HG03571 (cell line): ENCODE data around the gene EIF2S2.

Experiments
- ATAC-seq: cut with Tn5 transposase; IDR thresholded peaks from one replicate; pipeline ENCODE4 v1.9.1; 2021; ENCODE audit not compliant: unreplicated experiment

Gene EIF2S2

DNA sequence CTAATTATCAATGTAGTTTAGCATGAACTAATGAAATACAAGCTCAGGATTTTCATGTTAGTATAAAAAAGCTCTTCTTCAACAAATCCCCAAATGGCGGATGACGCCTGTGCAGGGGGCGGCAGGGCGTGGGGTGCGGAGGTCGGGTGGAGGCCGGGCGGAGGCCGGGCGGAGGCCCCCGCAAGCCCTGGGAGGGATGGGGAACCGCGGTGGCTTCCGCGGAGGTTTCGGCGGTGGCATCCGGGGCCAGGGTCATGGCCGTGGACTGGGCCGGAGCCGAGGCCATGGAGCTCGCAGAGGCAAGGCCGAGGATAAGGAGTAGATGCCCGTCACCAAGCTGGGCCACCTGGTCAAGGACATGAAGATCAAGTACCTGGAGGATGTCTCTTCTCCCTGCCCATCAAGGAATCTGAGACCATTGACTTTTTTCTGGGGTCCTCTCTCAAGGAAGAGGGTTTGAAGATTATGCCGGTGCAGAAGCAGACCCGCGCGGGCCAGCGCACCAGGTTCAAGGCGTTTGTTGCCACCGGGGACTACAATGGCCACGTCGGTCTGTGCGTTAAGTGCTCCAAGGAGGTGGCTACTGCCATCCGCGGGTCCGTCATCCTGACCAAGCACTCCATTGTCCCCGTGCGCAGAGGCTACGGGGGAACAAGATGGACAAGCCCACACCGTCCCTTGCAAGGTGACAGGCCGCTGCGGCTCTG is 10.4 kb upstream of the EIF2S2 start:
- no peak for ATAC-seq

DNA sequence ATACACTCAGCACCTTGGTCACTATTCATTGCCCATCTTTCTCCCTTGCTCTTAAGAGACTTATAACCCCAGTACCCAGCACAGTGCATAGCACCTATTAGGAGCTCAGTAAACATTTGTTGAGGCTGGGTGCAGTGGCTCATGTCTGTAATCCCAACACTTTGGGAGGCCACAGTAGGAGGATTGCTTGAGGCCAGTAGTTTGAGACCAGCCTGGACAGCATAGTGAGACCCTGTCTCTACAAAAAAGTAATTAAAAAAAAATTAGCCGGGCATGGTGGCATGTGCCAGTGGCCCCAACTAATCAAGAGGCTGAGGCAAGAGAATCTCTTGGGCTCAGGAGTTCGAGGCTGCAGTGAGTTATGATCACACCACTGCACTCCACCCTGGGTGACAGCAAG is 8.2 kb upstream of the EIF2S2 start:
- ATAC-seq = no peak

DNA sequence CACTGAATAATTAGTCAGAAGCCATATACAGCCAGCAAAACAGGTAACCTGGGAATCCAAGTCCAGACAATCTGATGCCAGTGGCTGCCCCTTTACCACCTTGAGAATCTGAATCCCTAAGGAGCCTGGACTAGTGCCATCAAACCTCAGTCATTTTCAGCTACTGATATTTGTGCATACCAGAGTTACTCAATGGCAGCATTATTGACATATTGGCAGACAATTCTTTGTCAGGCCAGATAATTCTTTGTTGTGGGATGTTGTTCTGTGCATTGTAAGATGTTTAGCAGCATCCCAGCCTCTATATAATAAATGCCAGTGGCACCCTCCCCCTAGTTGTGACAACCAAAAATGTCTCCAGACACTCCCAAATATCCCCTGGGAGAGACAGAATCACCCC is 3.2 kb upstream of the EIF2S2 start:
- ATAC-seq = no peak

DNA sequence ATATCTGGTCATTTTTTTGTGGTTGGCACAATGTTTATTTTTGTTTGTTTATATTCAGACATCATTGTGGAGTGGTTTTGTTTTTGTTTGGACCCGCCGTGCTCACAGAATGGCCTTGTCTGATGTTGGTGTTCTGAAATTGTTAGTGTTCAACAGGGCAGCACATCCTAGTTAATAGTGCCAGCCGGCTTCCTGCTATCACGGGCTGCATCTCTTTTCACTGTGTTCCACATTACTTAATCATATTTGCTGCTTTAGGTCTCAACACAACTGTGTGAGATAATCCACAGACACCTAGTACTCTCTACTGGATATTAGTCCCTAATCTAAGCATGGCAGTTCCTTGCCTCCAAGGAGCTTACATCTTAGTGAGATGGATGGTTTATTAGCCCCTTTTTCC is 2.8 kb upstream of the EIF2S2 start:
- no peak for ATAC-seq

DNA sequence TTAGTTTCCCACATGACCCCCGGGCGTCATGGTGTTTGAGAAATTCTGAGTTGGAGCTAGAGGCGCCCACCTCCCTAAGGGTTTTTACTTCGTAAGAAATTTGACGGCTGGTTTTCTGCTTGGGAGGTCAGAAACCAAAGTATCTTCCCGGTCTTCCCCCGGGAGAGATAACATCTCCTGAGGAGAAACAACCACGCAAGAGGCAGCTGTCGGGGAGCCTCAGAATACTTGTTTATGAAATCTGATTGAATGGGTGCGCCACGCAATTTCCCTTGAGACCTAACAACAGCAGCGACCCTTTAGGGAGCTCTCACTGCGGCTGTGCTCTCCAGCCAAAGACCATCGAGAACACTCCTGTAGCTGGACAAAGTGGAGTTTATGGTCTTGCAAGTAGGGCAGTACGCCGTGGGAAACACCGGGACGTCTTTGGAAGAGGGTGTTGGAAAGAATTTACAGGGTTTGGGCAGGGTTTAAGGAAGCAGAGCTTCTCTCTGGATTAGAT is 608 bp upstream of the EIF2S2 start:
- ATAC-seq = no peak

DNA sequence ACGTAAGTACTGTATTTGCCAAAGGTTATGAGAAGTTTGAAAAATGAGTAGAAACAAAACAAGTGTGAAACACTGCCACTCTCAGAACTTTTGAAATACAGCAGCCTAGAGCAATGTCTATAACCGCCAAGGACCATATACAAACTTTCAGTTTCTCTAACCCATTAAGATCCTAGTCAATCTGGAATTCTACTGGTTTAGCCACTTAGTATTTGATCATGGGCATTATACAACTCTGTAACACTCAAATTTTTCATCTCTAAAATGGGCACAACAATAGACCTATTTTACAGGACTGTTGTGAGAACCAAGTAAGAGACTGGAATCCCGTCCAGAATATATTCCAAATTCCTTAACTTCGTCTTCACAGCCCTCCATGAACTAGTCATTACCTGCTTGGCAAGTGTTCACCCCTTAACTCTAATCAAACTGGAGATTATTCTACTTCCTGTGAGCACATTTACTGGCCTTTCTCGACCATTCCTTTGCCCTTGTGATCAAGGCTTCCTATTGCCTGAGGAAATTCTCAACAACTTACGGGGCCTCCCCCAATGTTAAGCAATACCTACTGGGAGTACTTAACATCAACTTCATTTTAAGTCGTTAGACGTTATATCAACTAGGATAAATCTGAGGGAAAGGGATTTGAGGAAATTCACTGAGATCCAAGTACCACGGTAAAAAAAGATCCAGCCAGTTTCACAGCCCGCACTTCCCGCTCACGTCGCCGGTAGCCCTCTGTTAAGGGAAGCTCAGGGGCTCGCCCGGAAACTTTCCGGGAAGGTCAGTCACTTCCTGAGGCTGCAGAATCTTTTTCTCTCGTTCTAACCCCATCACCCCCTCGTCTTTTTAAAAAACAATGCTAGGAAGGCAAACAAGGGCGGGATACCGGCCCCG is 1.1 kb downstream of the EIF2S2 start:
- ATAC-seq = no peak

DNA sequence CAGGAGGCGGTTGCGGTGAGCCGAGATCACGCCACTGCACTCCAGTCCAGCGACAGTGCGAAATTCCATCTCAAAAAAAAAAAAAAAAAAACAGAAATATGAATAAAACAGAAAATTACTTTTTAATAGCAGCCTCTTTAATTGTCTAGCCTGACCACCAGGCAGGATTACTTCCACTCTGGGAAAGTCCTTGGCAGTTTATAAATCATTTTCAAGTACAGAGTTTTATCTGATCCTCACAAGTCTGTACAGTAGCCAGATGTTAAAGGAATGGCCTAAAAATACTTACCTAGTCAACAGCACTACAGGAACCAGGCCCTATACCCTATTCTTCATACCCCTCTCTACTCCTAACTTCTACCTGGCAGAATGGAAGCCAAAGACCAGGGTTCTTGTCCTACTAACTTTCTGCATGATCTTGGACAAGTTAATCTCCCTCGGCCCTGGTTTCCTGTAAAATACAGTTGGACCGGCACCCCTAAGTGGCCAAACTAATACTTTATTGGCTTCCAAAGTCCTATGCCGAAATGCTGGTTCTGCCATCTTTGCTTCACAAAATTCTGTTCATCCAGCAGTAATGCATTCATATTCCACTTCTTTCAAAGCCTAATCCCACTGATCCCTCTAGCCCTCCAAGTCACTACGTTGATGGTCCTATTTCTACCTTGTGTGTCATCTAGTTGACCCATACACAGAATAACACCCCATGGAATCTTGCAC is 1.9 kb downstream of the EIF2S2 start:
- ATAC-seq = no peak

DNA sequence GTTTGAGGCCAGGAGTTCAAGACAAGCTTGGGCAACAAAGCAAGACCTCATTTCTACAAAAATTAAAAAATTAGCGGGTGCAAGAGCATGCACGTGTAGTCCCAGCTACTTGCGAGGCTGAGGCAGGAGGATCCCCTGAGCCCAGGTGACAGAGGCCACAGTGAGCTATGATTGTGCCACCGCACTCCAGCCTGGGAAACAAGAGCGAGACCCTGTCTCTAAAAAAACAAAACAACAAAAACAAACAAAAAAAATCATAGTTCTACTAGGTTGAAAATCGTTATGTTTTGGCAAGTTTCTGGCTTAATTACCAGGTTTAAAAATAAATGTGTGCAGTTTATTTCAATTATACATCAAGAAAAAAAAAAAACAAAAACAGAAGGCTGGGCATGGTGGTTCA is 2.6 kb downstream of the EIF2S2 start:
- ATAC-seq = no peak

DNA sequence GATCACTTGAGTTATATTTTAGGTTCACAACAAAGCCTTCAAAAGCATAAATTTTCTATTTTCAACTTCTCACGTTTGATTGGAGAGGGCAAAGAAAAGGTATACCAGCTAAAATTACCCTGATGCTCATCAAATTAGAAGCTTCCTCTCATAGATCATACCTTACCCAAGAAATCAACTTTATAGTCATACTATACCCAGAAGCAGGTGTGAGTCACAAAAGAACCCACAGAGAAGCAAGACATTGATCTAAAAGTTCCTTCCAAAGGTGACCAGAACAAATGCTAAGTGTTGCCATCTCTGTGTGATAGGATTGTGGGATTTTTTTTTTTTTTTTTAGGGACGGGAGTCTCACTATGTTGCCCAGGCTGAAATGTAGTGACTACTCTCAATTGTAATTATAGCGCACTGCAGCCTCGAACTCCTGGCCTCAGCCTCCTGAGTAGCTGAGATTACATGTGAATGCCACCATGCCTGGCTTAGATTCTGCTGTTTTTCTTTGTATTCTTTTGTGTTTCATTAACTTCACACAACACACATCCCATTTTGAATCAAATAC is 3.3 kb downstream of the EIF2S2 start:
- no peak for ATAC-seq

DNA sequence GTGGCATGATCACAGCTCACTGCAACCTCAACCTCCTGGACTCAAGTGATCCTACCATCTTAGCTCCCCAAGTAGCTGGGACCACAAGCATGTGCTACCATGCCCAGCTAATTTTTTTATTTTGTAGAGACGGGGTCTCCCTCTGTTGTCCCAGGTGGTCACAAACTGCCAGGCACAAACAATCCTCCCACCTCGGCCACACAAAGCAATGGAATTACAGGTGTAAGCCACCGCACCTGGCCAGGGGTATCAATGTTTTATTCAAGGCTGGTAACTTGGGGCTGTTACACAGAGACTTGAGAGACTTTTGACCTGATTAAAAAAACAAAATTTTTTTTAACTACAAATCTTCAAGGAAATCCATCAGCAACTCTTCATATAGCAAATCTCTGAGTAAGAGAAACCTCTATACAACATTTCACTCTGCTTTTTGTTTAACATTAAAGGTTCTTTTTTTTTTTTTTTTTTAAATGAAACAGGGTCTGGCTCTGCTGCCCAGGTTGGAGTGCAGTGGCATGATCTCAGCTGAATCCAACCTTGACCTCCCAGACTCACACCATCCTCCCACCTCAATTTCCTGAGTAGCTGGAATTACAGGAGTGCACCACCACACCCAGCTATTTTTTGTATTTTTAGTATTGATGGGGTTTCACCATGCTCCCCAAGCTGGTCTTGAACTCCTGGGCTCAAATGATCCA is 5.9 kb downstream of the EIF2S2 start:
- no peak for ATAC-seq

DNA sequence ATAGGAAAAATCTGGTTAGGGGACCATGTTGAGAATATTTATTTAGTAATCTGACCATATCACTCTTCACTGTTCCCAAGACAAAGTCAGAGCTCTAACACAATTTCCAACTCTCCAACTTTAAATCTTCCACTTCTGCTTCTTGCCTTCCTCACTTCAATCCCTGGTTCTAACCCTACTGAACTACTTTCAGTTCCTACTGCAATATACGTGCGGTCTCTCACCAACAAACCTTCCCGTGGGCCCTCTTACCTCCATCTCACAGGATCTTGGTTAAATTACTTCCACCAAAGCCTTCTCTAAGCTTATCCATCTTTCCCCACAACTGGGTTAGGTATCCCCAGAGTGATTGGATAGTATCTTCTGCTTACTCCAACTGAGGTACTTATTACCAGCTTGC is 8.0 kb downstream of the EIF2S2 start:
- ATAC-seq = no peak

DNA sequence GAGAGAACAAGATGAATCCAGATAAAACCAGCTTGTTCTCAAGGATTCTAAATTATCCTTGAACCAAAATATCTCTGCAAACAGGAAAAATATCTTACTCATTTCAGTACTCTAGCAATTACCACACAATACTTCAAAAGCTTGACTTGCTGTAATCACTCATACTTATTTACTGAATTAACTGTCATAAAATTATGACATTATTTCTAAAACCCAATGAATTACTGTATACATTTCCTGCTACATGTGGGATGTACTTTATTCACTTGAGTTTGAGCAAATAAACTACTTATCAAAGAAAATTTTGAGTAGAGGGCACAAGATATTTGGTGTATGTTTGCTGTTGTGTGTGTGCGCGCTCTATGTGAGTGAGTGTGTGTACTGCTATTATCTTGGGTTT is 9.7 kb downstream of the EIF2S2 start:
- no peak for ATAC-seq

DNA sequence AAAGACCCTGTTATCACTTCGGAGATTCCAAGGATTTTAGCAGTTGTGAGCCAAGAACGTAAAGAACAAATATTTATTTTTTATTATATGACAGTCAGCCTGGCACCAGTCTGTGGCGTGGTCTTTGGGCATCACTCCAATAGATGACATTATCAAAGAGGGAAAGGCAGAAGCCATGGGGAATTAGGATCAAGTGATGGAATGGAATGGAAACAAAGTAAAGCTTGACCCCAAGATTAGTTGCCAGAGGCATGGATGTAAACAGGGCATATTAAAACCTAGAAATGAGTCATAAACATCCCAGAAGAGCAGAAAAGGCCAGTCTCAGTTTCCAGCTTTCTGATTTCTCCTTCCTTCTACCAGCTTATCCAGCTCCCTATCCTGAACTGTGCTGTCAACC is 11.5 kb downstream of the EIF2S2 start:
- no peak for ATAC-seq

DNA sequence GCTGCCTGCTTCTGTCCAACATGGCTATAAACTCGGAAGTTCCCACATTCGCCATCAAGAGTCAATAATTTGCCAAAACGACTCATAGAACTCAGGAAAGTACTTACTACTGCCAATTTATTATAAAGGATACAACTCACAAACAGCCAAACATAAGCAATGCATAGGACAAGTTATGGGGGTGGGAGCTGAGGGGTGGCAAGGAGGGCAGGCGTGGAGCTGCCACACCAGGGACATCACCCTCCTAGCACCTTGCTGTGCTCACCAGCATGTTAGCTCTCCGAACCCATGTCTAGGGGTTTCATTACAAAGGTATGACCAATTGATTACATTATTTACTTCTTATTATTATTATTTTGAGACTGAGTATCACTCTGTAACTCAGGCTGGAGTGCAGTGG is 12.4 kb downstream of the EIF2S2 start:
- no peak for ATAC-seq

DNA sequence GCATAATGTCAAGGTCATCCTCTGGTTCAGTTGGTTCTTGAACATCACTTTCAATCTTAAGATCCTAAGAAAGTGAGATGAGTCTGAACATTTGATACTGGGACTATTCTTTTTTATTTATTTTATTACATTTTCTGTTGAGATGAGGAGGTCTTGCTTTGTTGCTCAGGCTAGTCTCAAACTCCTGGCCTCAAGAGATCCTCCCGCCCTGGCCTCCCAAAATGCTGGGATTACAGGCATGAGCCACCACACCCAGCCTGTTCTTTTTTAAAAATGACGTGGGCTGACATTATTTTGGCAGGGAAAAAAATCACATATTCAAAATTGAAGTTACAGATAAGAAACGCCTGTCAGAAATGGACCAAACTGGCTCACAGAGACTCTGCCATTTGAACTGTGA is 13.5 kb downstream of the EIF2S2 start:
- ATAC-seq = no peak

DNA sequence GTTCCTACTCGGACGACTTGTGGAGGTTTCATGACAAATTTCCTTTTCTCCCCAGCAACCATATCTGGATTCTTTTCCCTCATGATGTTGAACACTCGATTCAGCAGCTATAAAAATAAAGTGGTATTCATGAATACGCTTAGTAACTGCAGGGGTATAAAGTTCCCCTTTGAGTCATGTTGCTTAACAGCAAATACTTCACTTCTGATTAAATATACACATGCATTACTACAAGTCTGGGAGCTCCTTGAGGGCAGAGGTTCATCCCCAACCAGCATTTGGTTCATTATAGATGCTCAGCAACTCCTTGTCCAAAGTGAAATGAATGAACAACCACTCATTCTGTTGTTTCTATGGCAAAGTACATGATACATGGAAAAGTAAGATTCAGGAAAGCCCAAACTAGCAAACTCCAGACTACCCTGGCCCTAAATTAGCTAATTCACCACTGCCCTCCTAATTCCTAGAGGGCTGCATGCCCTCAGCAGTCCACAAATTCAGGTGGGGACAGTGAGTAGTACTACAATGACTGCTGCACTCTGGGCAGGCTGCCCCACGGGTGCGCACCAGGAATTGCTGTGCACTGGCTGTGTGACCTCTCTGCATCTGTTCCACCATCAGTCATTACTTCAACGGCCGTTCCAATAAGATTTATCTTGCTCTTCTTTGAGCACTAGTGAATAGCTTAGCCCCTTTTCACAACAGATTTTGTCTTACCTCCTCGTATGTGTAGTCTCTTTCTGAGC is 15.2 kb downstream of the EIF2S2 start:
- no peak for ATAC-seq

DNA sequence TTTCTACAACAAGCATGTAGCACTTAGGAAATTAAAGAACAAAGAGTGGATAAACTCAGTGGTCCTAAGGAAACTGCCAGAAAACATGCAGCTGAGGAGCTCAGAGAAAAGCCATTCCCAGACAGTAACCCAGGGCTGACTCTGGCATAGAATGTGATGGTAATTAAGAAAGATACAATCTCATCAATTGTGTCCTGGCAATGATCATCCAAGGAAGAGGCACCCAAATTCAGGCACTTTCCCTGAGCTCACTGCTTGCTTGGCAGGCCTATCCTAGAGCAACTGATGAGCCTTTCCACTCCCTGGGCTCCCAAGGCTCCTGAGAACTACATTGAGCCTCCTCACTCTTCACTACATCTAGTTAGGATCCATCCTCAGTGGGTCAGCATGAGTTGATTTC is 16.2 kb downstream of the EIF2S2 start:
- ATAC-seq = no peak

DNA sequence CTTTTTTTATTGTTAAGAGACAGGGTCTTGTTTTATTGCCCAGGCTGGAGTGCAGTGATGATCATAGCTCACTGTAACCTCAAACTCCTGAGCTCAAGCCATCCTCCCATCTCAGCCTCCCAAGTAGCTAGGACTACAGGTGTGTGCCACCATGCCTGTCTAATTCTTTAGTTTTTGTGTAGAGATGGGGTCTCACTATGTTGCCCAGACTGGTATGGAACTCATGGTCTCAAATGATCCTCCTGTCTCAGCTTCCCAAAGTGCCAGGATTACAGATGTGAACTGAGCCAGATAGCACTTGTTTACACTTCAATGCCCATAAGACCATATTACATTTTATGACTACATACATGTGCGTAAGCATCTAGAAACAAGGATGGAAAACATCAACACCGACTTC is 18.1 kb downstream of the EIF2S2 start:
- no peak for ATAC-seq

DNA sequence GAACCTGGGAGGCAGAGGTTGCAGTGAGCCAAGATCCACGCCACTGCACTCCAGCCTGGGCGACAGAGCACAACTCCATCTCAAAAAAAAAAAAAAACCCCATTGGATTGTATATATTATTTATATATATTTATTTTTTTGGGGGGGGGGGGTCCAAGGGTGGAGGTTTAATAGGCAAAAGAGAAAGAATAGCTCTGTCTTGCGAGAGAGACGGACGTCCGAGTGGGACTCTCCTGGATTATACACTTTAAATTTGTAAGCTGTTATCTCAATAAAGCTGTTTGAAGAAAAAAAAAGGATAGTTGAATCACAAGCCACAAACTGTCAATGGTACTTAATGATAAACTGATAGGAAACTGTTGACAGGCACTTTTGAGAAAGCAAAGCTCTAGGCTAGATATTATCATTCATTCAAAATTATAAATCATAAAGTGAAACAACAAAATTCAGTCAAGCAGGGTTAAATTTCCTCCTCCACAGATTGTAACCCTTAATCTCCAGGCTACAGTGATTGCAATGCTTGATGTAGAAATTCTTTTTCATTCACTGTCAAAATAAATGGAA is 20.3 kb downstream of the EIF2S2 start:
- no peak for ATAC-seq

DNA sequence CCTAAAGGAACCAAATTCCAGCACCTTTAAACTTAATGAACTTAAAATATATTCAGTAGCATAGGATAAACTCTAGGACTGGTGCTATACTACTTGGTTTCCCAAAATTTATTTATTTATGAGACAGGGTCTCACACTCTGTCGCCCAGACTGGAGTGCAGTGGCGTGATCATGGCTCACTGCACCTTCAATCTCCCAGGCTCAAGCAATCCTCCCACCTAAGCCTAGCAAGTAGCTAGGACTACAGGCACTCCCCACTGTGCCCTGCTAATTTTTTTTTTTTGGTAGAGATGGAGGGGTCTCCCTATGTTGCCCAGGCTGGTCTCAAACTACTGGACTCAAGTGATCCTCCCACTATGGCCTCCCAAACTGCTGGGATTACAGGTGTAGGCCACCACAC is 21.4 kb downstream of the EIF2S2 start:
- no peak for ATAC-seq
